Caco-2 (cell line): ENCODE measurements around the gene C6orf132. TPM values are rescaled to one million over a fixed set of nuclear protein-coding genes. Genes with fewer than 3 reads are reported as not detected.
A peak's percentile ranks its signal among the peaks of the same experiment; 100 is the strongest.

Source experiments
- BruUV-seq: library from RNA; stranded (reverse); fragments of 400-500 nt; replicated peaks from 2 replicates; lab custom pipeline; 2021; lab: Mats Ljungman, UMichigan
- CTCF ChIA-PET: fragments of 300-600 bp; sonication (Branson Sonifier 250); formaldehyde crosslinking; loops from one replicate; lab custom pipeline; 2022; ENCODE audit warnings: antibody characterized with exemption; lab: Charles Lee
- POLR2A ChIA-PET: fragments of 300-600 bp; sonication (Branson Sonifier 250); formaldehyde crosslinking; loops from one replicate; lab custom pipeline; 2022; ENCODE audit warnings: antibody characterized with exemption; lab: Charles Lee
- DNase-seq, 2 experiments: peaks; one replicate each; pipeline versions ENCODE4 v3.0.0 to v3.0.0-alpha.2; 2020 to 2022
- H3K27me3 ChIP-seq: replicated peaks from 2 replicates; pipeline ENCODE4 v1.6.0; 2011; ENCODE audit warnings: low read length; ENCODE audit not compliant: control insufficient read depth, insufficient read depth
- H3K36me3 ChIP-seq: 2 replicates; pipeline ENCODE4 v1.5.1; 2011; ENCODE audit warnings: low read length; ENCODE audit not compliant: control insufficient read depth, insufficient read depth
- H3K4me1 ChIP-seq: fragments of 250-450 bp; sonication (Bioruptor Pico); 2 replicates; pipeline ENCODE4 v1.5.1; 2020; ENCODE audit warnings: mild to moderate bottlenecking
- H3K4me3 ChIP-seq: 2 replicates; pipeline ENCODE4 v1.5.1; 2011; ENCODE audit warnings: low read depth, mild to moderate bottlenecking, control low read depth, low read length
- H3K9me3 ChIP-seq: fragments of 250-450 bp; sonication (Bioruptor Pico); 2 replicates; pipeline ENCODE4 v1.5.1; 2020; ENCODE audit warnings: mild to moderate bottlenecking, moderate library complexity
- H3K27ac Mint-ChIP-seq: one replicate; pipeline ENCODE4 v1.8.0; 2022; ENCODE audit warnings: mixed read lengths; ENCODE audit not compliant: unreplicated experiment
- H3K27me3 Mint-ChIP-seq: one replicate; pipeline ENCODE4 v1.8.0; 2022; ENCODE audit warnings: mixed read lengths; ENCODE audit not compliant: insufficient read depth, unreplicated experiment
- H3K36me3 Mint-ChIP-seq: one replicate; pipeline ENCODE4 v1.8.0; 2022; ENCODE audit warnings: mild to moderate bottlenecking, mixed read lengths; ENCODE audit not compliant: insufficient read depth, unreplicated experiment
- H3K4me1 Mint-ChIP-seq: one replicate; pipeline ENCODE4 v1.8.0; 2022; ENCODE audit warnings: low read depth, mixed read lengths; ENCODE audit not compliant: unreplicated experiment
- H3K4me3 Mint-ChIP-seq: one replicate; pipeline ENCODE4 v1.8.0; 2022; ENCODE audit warnings: mild to moderate bottlenecking, moderate library complexity, mixed read lengths; ENCODE audit not compliant: unreplicated experiment
- H3K9me3 Mint-ChIP-seq: one replicate; pipeline ENCODE4 v1.8.0; 2022; ENCODE audit warnings: mixed read lengths; ENCODE audit not compliant: unreplicated experiment
- CTCF ChIP-seq, 2 experiments: fragments of 200-600 bp in 1 of 2; IDR thresholded peaks; 1 replicate in 1 of 2; 2 replicates in 1 of 2; pipeline versions ENCODE4 v1.5.1 to v1.8.0; 2011 to 2022; ENCODE audit warnings: antibody characterized with exemption in 1 of 2, control low read depth in 1 of 2, inconsistent platforms in 1 of 2, low read depth in 1 of 2, low read length in 1 of 2, mild to moderate bottlenecking in 1 of 2, moderate library complexity in 1 of 2; ENCODE audit not compliant: insufficient read depth in 1 of 2, severe bottlenecking in 1 of 2, unreplicated experiment in 1 of 2
- intact Hi-C: fragments of 100-400 bp; cut with micrococcal nuclease; formaldehyde crosslinking; loops from one replicate; pipeline ENCODE4 v1.10.0; 2022; ENCODE audit not compliant: unreplicated experiment
- total RNA-seq: library from RNA; stranded (reverse); gene quantifications from 2 replicates; pipeline ENCODE4 v1.2.3, GENCODE V29; 2022

C6orf132 gene
- total RNA-seq, 1 experiment from 2014 or later, result 56.2 TPM

GRCh38 chr6:42079941-42080464 is 62.4 kb downstream of the C6orf132 start:
- no peak for DNase-seq
- H3K27me3 Mint-ChIP-seq, result no peaks in the 10 kb centered on the region
- peaks cover 3% of the 10 kb centered on the region for H3K36me3 ChIP-seq
- no peaks in the 10 kb centered on the region for H3K27me3 ChIP-seq
- H3K4me3 ChIP-seq, result no peak overlapping the region
- no peaks in the 10 kb centered on the region for H3K9me3 ChIP-seq
- H3K4me1 ChIP-seq, result no peaks in the 10 kb centered on the region
- no peaks in the 10 kb centered on the region for H3K9me3 Mint-ChIP-seq
- no peaks in the 10 kb centered on the region for H3K4me1 Mint-ChIP-seq
- no peak overlapping the region for H3K4me3 Mint-ChIP-seq
- H3K27ac Mint-ChIP-seq, result no peak overlapping the region
- CTCF ChIA-PET, result interaction anchor here (0.6 kb wide), 1 partner anchor 216 kb away, joined by 3 read pairs; no protein-coding TSS in a partner anchor
- POLR2A ChIA-PET, result no interaction called here
- intact Hi-C loops, result no loop called here
- BruUV-seq, result no TSS peak
- H3K36me3 Mint-ChIP-seq, result peaks cover 21% of the 10 kb centered on the region
- no peak for TF ChIP-seq CTCF (IDR thresholded peaks at IDR 0.05; ENCODE audit: insufficient read depth in 1 of 2, low read depth in 1 of 2, low read length in 1 of 2, severe bottlenecking in 1 of 2, unreplicated experiment in 1 of 2)

GRCh38 chr6:42078386-42078785 is 64.0 kb downstream of the C6orf132 start:
- DNase-seq, result no peak
- intact Hi-C loops, result no loop called here
- Mint-ChIP-seq H3K4me3 (no peak overlapping the region), H3K4me1 (no peaks in the 10 kb centered on the region), H3K9me3 (no peaks in the 10 kb centered on the region), H3K36me3 (peaks cover 28% of the 10 kb centered on the region), H3K27ac (no peak overlapping the region), H3K27me3 (no peaks in the 10 kb centered on the region)
- Histone ChIP-seq H3K27me3 (no peaks in the 10 kb centered on the region), H3K4me1 (no peaks in the 10 kb centered on the region), H3K36me3 (peaks cover 3% of the 10 kb centered on the region), H3K9me3 (no peaks in the 10 kb centered on the region), H3K4me3 (no peak overlapping the region)
- no peak for TF ChIP-seq CTCF (IDR thresholded peaks at IDR 0.05; ENCODE audit: insufficient read depth in 1 of 2, low read depth in 1 of 2, low read length in 1 of 2, severe bottlenecking in 1 of 2, unreplicated experiment in 1 of 2)
- ChIA-PET CTCF (no interaction called here), POLR2A (no interaction called here)
- TSS peak; percentile 15 for BruUV-seq

- Mint-ChIP-seq H3K36me3 (peaks cover 28% of the 10 kb centered on the region), H3K4me3 (no peak overlapping the region), H3K4me1 (no peaks in the 10 kb centered on the region), H3K27me3 (no peaks in the 10 kb centered on the region), H3K27ac (no peak overlapping the region), H3K9me3 (no peaks in the 10 kb centered on the region)
- Histone ChIP-seq H3K27me3 (no peaks in the 10 kb centered on the region), H3K4me1 (no peaks in the 10 kb centered on the region), H3K36me3 (peaks cover 3% of the 10 kb centered on the region), H3K9me3 (no peaks in the 10 kb centered on the region), H3K4me3 (no peak overlapping the region)
- DNase-seq, result peak; percentile 78 to 87
- ChIA-PET POLR2A (no interaction called here), CTCF (no interaction called here)
- TF ChIP-seq CTCF (IDR thresholded peaks at IDR 0.05; ENCODE audit: insufficient read depth in 1 of 2, low read depth in 1 of 2, low read length in 1 of 2, severe bottlenecking in 1 of 2, unreplicated experiment in 1 of 2), result peak; percentile 83 to 89
- intact Hi-C loops, result loop anchor here (1.0 kb wide), 3 partner anchors 91 to 155 kb away; no protein-coding TSS in a partner anchor
- BruUV-seq, result no TSS peak
These were observed 67.1 kb downstream of the C6orf132 start for GRCh38 chr6:42075159-42075838.
